ENCODE results near the gene ASAP3. TPM values are rescaled to one million over a fixed set of nuclear protein-coding genes. Genes with fewer than 3 reads are reported as not detected.

ASAP3 gene
- total and polyA plus RNA-seq, 2 donors (not counting 3 experiments of a cell fraction or from before 2014, with no cell fraction given): 12.5 to 14.2 TPM

- intact Hi-C loops (cut with micrococcal nuclease) (no loop called here), dilution Hi-C loops (cut with MboI; ENCODE audit: extremely low pct_ligation_motif_present, low sequenced_read_pairs) (no loop called here)
- Histone ChIP-seq H3K4me1 (ENCODE audit: control insufficient read depth, extremely low read depth, insufficient read depth, low read length) (no peaks in the 10 kb centered on the region), H3K4me2 (ENCODE audit: insufficient read depth, low read length) (no peak overlapping the region), H3K9ac (replicated peaks; ENCODE audit: extremely low read depth, insufficient read depth, low read length) (no peak overlapping the region), H3K79me2 (ENCODE audit: control insufficient read depth, insufficient read depth, low read length) (no peaks in the 10 kb centered on the region), H3K9me1 (replicated peaks; ENCODE audit: control insufficient read depth, extremely low read depth, insufficient read depth, low read length) (no peaks in the 10 kb centered on the region), H3K9me3 (replicated peaks; ENCODE audit: control insufficient read depth, insufficient read depth, low read length) (no peaks in the 10 kb centered on the region), H3K27me3 (ENCODE audit: control insufficient read depth in 2 of 2, insufficient read depth in 2 of 2, low read length in 2 of 2) (peaks cover 0 to 3% of the 10 kb centered on the region in 2 experiments), H3K4me3 (replicated peaks in 1 of 3; ENCODE audit: insufficient read depth in 1 of 3, low read depth in 1 of 3, low read length in 3 of 3) (no peak overlapping the region), H2AFZ (ENCODE audit: low read depth, low read length) (no peak overlapping the region), H3K27ac (ENCODE audit: insufficient read depth, low read depth, low read length) (no peak overlapping the region), H4K20me1 (replicated peaks; ENCODE audit: control insufficient read depth, extremely low read depth, insufficient read depth, low read length) (no peaks in the 10 kb centered on the region), H3K36me3 (ENCODE audit: control insufficient read depth in 2 of 2, extremely low read depth in 1 of 2, insufficient read depth in 2 of 2, low read length in 2 of 2) (no peaks in the 10 kb centered on the region)
- POLR2A ChIA-PET: no interaction called here
- CTCF ChIA-PET: interaction anchor here (1.6 to 2.7 kb wide), 2 partner anchors 36 to 67 kb away, joined by 3 to 11 read pairs; no protein-coding TSS in a partner anchor
- DNase-seq (ENCODE audit: low read depth, low spot score): no peak
- FAIRE-seq: no peak
- TF ChIP-seq, protein P1, sequence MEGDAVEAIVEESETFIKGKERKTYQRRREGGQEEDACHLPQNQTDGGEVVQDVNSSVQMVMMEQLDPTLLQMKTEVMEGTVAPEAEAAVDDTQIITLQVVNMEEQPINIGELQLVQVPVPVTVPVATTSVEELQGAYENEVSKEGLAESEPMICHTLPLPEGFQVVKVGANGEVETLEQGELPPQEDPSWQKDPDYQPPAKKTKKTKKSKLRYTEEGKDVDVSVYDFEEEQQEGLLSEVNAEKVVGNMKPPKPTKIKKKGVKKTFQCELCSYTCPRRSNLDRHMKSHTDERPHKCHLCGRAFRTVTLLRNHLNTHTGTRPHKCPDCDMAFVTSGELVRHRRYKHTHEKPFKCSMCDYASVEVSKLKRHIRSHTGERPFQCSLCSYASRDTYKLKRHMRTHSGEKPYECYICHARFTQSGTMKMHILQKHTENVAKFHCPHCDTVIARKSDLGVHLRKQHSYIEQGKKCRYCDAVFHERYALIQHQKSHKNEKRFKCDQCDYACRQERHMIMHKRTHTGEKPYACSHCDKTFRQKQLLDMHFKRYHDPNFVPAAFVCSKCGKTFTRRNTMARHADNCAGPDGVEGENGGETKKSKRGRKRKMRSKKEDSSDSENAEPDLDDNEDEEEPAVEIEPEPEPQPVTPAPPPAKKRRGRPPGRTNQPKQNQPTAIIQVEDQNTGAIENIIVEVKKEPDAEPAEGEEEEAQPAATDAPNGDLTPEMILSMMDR (IDR thresholded peaks at IDR 0.05; ENCODE audit: extremely low read depth in 1 of 2, insufficient read depth in 1 of 2, low read depth in 1 of 2, low read length in 2 of 2): no peak
- no peak for TF ChIP-seq MYC (IDR thresholded peaks at IDR 0.05; ENCODE audit: low read depth, low read length)
- no peak for TF ChIP-seq MAX (IDR thresholded peaks at IDR 0.05; ENCODE audit: insufficient read depth, insufficient read length)
- no peak for TF ChIP-seq EZH2 (IDR thresholded peaks at IDR 0.05; ENCODE audit: borderline replicate concordance, low read depth, low read length, severe bottlenecking)
- TF ChIP-seq GATA2 (IDR thresholded peaks at IDR 0.05; ENCODE audit: insufficient read depth, insufficient read length, low read depth, low read length): no peak
- no peak for TF ChIP-seq JUN (IDR thresholded peaks at IDR 0.05; ENCODE audit: borderline replicate concordance, insufficient read depth, insufficient read length, low read depth)
- TF ChIP-seq POLR2A (IDR thresholded peaks at IDR 0.05; ENCODE audit: low read depth, low read length): no peak
- TF ChIP-seq FOS (IDR thresholded peaks at IDR 0.05; ENCODE audit: borderline replicate concordance, insufficient read depth, low read length): no peak
- no peak for TF ChIP-seq POLR2AphosphoS5 (IDR thresholded peaks at IDR 0.05; ENCODE audit: insufficient read depth, low read depth, low read length)
- BruUV-seq (replicated peaks): no TSS peak
Observed at GRCh38 chr1:23461050-23461449, 22.9 kb downstream of the ASAP3 start.

Data from endothelial cell of umbilical vein (primary cell).